ENCODE results near the gene SULT1C2.

- TF ChIP-seq TARDBP (IDR thresholded peaks at IDR 0.05; ENCODE audit: borderline replicate concordance) (no peak), USF1 (IDR thresholded peaks at IDR 0.05; ENCODE audit: borderline replicate concordance, extremely low read length, insufficient read depth, low read depth, low read length) (no peak), ZBTB33 (IDR thresholded peaks at IDR 0.05) (no peak)
Observed at GRCh38 chr2:108293850-108294249, 5.2 kb downstream of the SULT1C2 start.
